GM19193 (cell line): ENCODE results near the gene ZPBP2.

Source experiments
- POLR2A ChIP-seq: IDR thresholded peaks from 4 replicates; pipeline ENCODE4 v1.6.1; 2011; ENCODE audit not compliant: insufficient read depth, insufficient read length; ENCODE audit errors: extremely low read depth

The ZPBP2 gene, protein sequence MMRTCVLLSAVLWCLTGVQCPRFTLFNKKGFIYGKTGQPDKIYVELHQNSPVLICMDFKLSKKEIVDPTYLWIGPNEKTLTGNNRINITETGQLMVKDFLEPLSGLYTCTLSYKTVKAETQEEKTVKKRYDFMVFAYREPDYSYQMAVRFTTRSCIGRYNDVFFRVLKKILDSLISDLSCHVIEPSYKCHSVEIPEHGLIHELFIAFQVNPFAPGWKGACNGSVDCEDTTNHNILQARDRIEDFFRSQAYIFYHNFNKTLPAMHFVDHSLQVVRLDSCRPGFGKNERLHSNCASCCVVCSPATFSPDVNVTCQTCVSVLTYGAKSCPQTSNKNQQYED

DNA sequence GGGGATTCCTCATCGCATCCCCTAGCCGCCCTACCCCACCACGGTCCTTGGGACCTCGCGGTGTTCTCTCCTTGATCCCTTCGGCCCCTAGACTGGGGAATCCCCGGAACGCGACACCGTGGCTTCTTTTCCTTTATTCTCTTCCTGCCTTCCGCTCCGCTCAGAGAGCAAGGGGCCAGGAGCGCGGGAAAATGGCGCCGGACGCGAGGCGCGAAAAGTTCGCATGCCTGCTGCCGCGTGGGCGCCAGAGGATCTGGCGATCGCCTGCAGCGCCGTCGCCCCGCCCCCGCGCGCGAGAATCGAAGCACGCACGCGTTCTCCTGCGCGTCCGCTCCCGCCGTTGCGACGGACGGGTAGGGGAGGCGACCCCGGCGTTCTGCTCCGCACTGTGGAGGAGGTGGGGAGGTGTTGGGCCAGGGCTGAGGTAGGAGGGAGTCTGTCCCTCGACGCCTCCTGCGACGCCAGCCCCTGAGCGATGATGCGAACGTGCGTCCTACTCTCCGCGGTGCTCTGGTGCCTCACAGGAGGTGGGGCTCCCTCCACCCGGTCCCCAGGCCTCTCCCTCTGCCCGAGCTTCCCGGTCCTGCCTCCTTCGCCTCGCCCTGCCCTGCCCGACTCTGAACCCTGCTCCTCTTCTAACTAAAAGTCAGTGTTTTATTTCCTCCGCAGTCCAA lies at the start of gene ZPBP2:
Gene ZPBP2 (plus strand): TSS at position 323 of the 674 bp plus-strand sequence. CDS start 153 bp downstream, at position 476.
- TF ChIP-seq POLR2A: no peak

DNA sequence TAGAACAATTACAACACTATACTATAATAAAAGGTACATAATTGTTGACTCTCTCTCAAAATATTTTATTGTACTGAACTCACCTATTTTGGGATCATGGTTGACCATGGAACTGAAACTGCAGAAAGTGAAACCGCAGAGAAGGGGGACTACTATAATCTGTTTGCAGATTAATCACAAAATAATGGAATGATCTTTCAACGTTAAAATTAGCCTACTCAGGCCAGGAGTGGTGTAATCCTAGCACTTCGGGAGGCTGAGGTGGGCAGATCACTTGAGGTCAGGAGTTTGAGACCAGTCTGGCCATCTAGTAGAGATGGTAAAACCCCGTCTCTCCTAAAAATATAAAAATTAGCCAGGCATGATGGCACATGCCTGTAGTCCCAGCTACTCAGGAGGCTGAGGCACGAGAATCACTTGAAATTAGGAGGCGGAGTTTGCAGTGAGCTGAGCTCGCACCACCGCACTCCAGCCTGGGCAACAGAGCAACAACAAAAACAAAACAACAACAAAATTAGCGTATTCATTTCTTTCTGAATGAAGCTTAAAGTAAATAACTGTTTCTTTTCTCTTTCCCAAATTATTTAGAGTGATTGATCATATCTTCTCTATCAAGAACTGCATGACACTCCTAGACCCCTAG lies 49.5 kb upstream of the ZPBP2 start:
- no peak for TF ChIP-seq POLR2A

DNA sequence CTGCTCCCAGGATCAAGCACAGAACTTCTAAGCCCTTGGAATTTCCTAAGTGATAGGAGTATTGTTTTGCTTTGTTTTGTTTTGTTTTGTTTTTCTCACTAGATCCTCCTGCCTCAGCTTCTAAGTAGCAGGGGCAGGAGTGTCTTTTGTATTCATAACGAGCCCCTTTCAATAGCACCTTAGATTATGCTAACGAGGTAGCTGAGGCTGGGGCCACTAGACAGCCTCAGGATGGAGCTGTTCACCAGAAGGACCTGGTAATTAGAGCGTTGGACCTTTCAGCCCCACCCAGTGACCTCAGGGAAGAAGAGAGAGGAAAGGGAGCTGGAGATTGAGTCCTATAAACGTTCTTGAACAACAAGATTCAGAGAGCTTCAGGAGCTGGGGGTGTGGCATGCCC lies 47.5 kb upstream of the ZPBP2 start:
- no peak for TF ChIP-seq POLR2A

DNA sequence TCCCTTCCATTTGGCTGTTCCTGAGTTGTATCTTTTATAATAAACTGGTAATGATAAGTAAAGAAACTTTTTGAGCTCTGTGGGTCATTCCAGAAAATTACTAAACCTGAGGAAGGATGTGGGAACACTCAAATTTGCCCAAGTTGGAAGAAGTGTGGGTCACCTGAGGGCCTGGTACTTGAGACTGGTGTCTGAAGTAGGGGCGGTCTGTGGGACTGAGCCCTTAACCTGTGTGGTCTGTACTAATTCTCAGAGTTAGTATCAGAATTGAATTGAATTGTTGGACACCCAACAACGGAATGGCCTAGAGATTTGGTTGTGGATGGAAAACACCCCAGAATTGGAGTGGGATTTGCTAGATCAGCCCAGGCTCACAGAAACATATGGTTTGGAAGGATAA lies 47.0 kb upstream of the ZPBP2 start:
- no peak for TF ChIP-seq POLR2A

DNA sequence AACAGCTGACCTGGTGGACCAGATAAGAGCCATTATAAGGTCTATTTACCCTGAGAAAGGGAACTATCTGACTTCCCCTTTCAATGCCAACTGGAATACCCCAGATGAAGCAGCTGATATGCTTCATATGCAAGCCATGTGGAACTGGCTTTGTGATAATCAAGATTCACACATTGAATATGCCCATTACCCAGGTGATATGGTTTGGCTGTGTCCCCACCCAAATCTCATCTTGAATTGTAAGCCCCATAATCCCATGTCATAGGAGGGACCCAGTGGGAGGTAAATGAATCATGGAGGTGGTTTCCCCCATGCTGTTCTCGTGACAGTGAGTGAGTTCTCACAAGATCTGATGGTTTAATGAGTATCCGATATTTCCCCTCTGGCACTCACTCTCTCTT lies 46.0 kb upstream of the ZPBP2 start:
- no peak for TF ChIP-seq POLR2A

DNA sequence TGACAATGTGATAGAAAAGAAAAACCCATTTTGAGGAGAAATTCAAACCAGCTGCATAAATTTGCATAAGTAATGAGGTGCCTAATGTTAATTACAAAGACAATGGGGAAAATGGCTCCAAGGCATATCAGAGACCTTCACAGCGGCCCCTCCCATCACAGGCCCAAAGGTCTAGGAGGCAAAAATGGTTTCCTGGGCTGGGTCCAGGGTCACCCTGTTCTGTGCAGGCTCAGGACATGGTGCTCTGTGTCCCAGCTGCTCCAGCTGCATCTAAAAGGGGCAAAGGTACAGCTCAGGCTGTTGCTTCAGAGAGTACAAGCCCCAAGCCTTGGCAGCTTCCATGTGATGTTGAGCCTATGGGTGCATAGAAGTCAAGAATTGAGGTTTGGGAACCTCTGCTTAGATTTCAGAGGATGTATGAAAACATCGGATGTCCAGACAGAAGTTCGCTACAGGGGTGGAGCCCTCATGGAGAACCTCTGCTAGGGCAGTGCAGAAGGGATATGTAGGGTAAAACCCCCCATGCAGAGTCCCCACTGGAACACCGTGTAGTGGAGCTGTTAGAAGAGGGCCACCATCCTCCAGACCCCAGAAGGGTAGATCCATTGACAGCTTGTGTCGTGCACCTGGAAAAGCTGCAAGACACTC lies 44.5 kb upstream of the ZPBP2 start:
- no peak for TF ChIP-seq POLR2A

DNA sequence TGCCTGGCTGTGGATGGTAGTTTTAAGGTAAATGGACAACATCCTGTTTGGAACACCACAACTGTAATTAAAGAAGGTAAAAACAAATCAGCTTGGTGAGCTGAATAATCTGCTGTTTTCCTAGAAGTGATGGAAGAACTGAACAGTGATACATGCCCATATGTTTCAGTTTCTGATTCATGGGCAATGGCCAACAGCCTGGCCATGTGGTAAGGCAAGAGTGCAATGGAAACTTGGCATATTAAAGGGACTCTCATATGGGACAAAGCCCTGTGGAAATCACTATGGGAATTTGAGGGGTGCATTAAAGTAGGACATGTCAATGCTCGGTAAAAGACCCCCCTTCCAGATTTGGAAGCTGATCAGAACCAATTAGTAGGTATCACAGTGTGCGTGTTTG lies 41.7 kb upstream of the ZPBP2 start:
- TF ChIP-seq POLR2A: no peak

DNA sequence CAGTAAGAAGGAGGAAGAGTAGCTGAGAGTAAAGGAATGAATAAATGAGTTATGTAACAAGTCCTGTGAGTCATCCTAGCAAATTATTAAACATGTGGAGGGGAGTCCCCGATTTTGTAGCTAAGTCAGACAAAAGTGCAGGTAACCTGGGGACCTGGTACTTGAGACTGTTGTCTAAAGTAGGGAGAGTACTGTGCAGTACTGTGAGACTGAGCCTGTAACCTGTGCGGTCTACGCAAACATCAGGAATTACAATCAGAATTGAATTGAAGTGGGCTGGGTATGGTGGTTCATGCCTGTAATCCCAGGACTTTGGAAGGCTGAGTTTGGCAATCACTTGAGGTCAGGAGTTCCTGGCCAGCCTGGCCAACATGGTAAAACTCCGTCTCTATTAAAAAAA lies 39.6 kb upstream of the ZPBP2 start:
- no peak for TF ChIP-seq POLR2A

DNA sequence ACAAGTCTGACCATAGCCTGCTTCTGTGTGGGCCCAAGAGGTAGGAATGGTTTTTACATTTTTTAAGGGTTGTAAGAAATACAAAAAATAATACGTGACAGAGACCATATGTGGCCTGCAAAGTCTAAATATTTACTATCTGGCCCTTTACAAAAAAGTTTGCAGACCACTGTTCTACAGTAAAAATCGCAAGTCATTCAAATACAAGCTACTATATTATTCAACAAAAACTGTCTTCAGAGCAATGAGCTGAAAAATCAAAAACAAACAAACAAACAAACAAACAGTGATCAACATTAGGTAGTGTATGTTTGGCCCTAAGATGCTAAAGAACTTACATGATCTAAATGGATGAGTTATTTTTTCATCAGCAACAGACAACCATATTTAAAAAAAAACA lies 36.4 kb upstream of the ZPBP2 start:
- TF ChIP-seq POLR2A: no peak

DNA sequence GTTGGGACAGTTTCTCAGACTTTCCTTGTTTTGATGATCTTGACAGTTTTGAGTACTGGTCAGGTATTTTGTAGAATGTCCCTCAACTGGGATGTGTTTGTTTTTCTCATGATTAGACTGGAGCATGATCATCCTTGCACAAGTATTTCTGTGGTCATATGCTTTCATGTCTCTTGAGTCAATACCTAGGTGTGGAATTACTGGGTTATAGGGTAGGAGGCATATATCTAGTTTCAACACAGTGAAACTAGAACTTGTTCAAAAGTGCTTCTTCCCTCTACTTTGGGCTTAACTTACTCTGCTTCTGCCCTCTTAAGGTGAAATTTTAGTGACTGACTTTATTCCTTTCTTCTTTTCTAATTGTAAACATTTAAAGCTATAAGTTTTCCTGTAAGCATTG lies 34.0 kb upstream of the ZPBP2 start:
- TF ChIP-seq POLR2A: no peak

DNA sequence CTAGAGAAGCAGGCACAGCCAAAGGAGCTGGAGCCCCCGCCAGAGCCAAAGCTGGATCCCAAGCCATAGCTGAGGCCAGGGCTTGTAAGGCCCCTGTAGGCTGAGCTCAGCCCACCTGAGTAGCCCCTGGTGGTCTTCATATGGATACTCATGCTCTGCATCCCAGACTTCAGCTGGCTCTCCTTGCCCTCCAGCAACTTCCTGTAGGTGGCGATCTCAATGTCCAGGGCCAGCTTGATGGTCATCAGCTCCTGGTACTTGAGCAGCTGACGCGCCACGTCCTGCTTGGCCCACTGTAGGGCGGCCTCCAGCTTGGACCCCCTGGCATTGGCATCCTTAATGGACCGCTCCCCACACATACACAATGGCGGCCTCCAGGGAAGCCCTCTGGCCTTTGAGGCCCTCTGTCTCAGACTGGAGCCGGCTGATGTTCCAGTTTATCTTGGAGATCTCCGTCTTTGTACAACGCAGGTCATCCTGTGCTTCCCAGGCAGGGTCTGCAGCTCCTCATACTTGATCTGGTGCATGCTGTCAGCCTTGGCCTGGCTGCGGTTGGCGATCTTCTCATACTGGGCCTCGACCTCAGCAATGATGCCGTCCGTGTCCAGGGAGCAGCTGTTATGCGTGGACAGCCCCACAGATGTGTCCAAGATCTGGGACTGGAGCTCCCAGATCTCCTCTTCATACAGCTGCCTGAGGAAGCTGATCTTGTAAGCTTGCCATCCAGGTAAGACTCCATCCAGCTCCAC lies 32.8 kb upstream of the ZPBP2 start:
- no peak for TF ChIP-seq POLR2A

DNA sequence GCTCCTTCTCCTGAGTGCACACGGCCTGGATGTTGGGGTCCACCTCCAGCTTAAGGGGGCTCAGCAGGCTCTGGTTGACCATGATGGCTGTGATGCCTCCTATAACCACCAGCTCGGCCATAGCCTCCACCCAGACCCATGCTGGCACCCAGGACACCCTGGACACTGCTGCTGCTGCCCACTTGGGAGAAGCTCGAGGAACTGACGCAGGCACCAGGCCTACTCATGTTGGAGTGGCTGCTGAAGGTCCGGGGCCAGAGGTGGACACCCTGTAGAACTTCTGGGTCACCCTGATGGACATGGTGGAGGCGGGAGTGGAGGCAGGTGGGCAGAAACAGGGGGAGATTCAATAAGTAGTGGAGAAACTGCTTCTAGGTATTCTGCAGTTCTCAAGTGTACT lies 31.9 kb upstream of the ZPBP2 start:
- TF ChIP-seq POLR2A: peak; percentile 16

DNA sequence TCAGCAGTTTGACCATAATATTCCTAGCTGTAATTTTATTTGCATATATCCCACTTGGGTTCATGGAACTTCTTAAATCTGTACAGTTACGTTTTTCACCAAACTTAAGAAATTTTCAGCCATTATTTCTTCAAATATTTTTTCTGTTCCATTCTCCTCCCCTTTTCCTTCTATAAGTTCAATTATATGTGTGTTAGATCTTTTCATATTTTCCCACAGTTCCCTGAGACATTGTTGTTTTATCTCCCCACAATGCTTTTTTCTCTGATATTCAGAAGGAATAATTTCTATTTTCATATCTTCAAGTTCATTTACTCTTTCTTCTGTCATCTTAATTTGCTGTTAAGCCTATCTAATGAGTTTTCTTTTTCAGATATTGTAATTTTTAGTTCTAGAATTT lies 29.9 kb upstream of the ZPBP2 start:
- TF ChIP-seq POLR2A: no peak

DNA sequence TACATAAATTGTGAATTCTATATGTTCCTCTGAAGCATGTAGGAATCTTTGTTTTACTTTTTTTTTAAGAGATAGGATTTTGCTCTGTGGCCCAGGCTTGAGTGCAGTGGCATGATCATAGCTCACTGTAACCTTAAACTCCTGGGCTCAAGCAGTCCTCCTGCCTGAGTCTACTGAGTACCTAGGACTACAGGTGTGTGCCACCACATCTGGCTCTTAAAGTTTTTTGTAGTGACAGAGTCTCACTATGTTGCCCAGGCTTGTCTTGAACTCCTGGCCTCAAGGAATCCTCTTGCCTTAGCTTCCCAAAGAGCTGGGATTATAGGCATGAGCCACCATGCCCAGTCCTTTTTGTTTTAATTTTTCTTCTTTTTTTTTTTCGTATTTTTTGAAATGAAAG lies 29.2 kb upstream of the ZPBP2 start:
- TF ChIP-seq POLR2A: no peak
